K562 (cell line): Measurements from ENCODE around the gene BCCIP. TPM values are rescaled to one million over a fixed set of nuclear protein-coding genes. Genes with fewer than 3 reads are reported as not detected.

Experiments used
- ATAC-seq: fragments of 200-7000 bp; cut with Tn5 transposase; 3 replicates; pipeline ENCODE4 v1.9.1; 2020; ENCODE audit warnings: moderate library complexity
- BruUV-seq: library from RNA; stranded (reverse); fragments of 400-500 nt; replicated peaks from 2 replicates; lab custom pipeline; 2021; lab: Mats Ljungman, UMichigan
- CTCF ChIA-PET: fragments of 300-600 bp; formaldehyde crosslinking; extraction: SDS; loops from one replicate; lab custom pipeline; 2021; ENCODE audit warnings: low intra/inter-chr PET ratio; lab: Yijun Ruan, JAX
- POLR2A ChIA-PET: fragments of 300-600, 350-650 bp; sonication (Branson Sonifier 250); formaldehyde crosslinking; extraction: SDS; loops from one replicate; lab custom pipeline; 2021; ENCODE audit warnings: antibody characterized with exemption, inconsistent platforms; lab: Yijun Ruan, JAX
- DNase-seq, 4 experiments: peaks; one replicate each; pipeline versions ENCODE4 v3.0.0 to v3.0.0-alpha.2; 2011 to 2018; ENCODE audit warnings: low spot score in 3 of 4, mixed read lengths in 3 of 4; ENCODE audit errors: extremely low read depth in 1 of 4
- FAIRE-seq: peaks from 2 replicates; lab custom pipeline; 2011; peaks lifted over from hg19 to GRCh38; lab: Jason Lieb, UNC
- H2AFZ ChIP-seq: 2 replicates; pipeline ENCODE4 v1.6.0; 2011; ENCODE audit warnings: low read depth, low read length, control low read depth, inconsistent platforms
- H3K27ac ChIP-seq: fragments of 200-600 bp; 3 replicates; pipeline ENCODE4 v1.8.0; 2011; ENCODE audit warnings: low read depth, mild to moderate bottlenecking, control low read depth, inconsistent platforms, low read length, moderate library complexity, mixed read lengths; ENCODE audit errors: extremely low read depth
- H3K27me3 ChIP-seq, 2 experiments: fragments of 300-600 bp in 1 of 2; 2 replicates in 1 of 2; 3 replicates in 1 of 2; pipeline versions ENCODE4 v1.6.0 to v1.8.0; 2011; ENCODE audit warnings: inconsistent platforms in 2 of 2, low read length in 2 of 2, mild to moderate bottlenecking in 1 of 2, mixed read lengths in 1 of 2, moderate library complexity in 1 of 2; ENCODE audit not compliant: control insufficient read depth in 2 of 2, insufficient read depth in 2 of 2
- H3K36me3 ChIP-seq: fragments of 300-600 bp; 3 replicates; pipeline ENCODE4 v1.8.0; 2011; ENCODE audit warnings: mild to moderate bottlenecking, low read length, inconsistent platforms; ENCODE audit not compliant: control insufficient read depth, insufficient read depth
- H3K4me1 ChIP-seq, 2 experiments: fragments of 200-600 bp in 1 of 2; replicated peaks in 1 of 2; 2 replicates in 1 of 2; 3 replicates in 1 of 2; pipeline versions ENCODE4 v1.5.1 to v1.8.0; 2011; ENCODE audit warnings: inconsistent platforms in 2 of 2, low read length in 2 of 2, mild to moderate bottlenecking in 1 of 2, mixed read lengths in 1 of 2, moderate library complexity in 1 of 2; ENCODE audit not compliant: control insufficient read depth in 2 of 2, insufficient read depth in 2 of 2
- H3K4me2 ChIP-seq: 2 replicates; pipeline ENCODE4 v1.6.1; 2011; ENCODE audit warnings: low read length, control low read depth, inconsistent platforms, mixed read lengths; ENCODE audit not compliant: insufficient read depth
- H3K4me3 ChIP-seq: fragments of 200-600 bp; sonication (generic), shearing (Covaris generic); 2 replicates; pipeline ENCODE4 v1.5.1; 2016; ENCODE audit warnings: control low read depth, inconsistent platforms
- H3K79me2 ChIP-seq: fragments of 200-600 bp; 3 replicates; pipeline ENCODE4 v1.8.0; 2011; ENCODE audit warnings: low read length, inconsistent platforms; ENCODE audit not compliant: control insufficient read depth, insufficient read depth
- H3K9ac ChIP-seq, 2 experiments: 2 replicates each; pipeline versions ENCODE4 v1.6.0 to v1.6.1; 2011; ENCODE audit warnings: low read depth in 2 of 2, low read length in 2 of 2, control low read depth in 1 of 2, inconsistent platforms in 1 of 2, mild to moderate bottlenecking in 1 of 2, mixed read lengths in 1 of 2; ENCODE audit not compliant: insufficient read depth in 1 of 2
- H3K9me1 ChIP-seq: one replicate; pipeline ENCODE4 v1.6.0; 2011; ENCODE audit warnings: inconsistent platforms, mild to moderate bottlenecking, low read length, moderate library complexity; ENCODE audit not compliant: control insufficient read depth, insufficient read depth
- H3K9me3 ChIP-seq: replicated peaks from 2 replicates; pipeline ENCODE4 v1.5.1; 2011; ENCODE audit warnings: low read depth, low read length, inconsistent platforms; ENCODE audit not compliant: control insufficient read depth, insufficient read depth
- H4K20me1 ChIP-seq: replicated peaks from 2 replicates; pipeline ENCODE4 v1.6.1; 2011; ENCODE audit warnings: low read length, inconsistent platforms, mixed read lengths; ENCODE audit not compliant: control insufficient read depth, insufficient read depth
- ESRRA ChIP-seq: fragments of 450-650 bp; IDR thresholded peaks from 2 replicates; pipeline ENCODE4 v1.6.1; 2014; ENCODE audit warnings: low read depth, mild to moderate bottlenecking, moderate library complexity, borderline replicate concordance
- RNF2 ChIP-seq: sonication (generic); IDR thresholded peaks from 2 replicates; pipeline ENCODE4 v1.6.1; 2016
- STAT5B ChIP-seq: fragments of 250-450 bp; sonication (Bioruptor Pico); IDR thresholded peaks from 2 replicates; pipeline ENCODE4 v1.8.0; 2021; ENCODE audit warnings: mild to moderate bottlenecking, inconsistent platforms
- ZNF398 ChIP-seq: fragments of 250-450 bp; sonication (Bioruptor Pico); IDR thresholded peaks from 2 replicates; pipeline ENCODE4 v1.8.0; 2021; ENCODE audit warnings: moderate library complexity, mild to moderate bottlenecking, inconsistent platforms
- ZNF584 ChIP-seq: fragments of 200-800 bp; sonication (Bioruptor generic); IDR thresholded peaks from 2 replicates; pipeline ENCODE4 v1.6.1; 2016; ENCODE audit warnings: low read depth, mild to moderate bottlenecking, missing genetic modification characterization, missing compliant biosample characterization
- WGBS: fragments of 100-300 bp; shearing (Covaris generic); methylation state at CpG from one replicate; pipeline ENCODE4 v1.1.6; 2016; ENCODE audit warnings: low coverage, mixed read lengths; ENCODE audit not compliant: insufficient coverage; ENCODE audit errors: missing lambda C conversion rate; 5-methylcytosine and 5-hydroxymethylcytosine counted together
- in situ Hi-C: fragments of 300-500 bp; cut with MboI; formaldehyde crosslinking; loops from 4 replicates; pipeline ENCODE4 v1.15.0; 2018; ENCODE audit warnings: inconsistent platforms, mixed read lengths
- intact Hi-C: fragments of 100-400 bp; cut with micrococcal nuclease; formaldehyde crosslinking; loops from 2 replicates; pipeline ENCODE4 v1.14.2; 2022
- polyA plus RNA-seq, 8 experiments: library from polyadenylated mRNA; depleted of rRNA in 4 of 8; stranded (reverse) in 5 of 8; unstranded in 3 of 8; fragments of >200 nt; fragmentation: Nextera tagmentation in 2 of 8; fragmentation: Illumina TruSeq in 1 of 8; extraction: Ambion mirVana in 2 of 8; extraction: Trizol in 1 of 8; gene quantifications; 2 replicates each; pipeline versions ENCODE4 v1.2.1 to v1.2.3, GENCODE V29; 2011 to 2014; ENCODE audit warnings: inconsistent platforms in 1 of 8, missing spikeins in 1 of 8
- total RNA-seq, 7 experiments: library from RNA; depleted of rRNA in 6 of 7; stranded (reverse); fragments of >200 nt in 6 of 7; fragmentation: Illumina TruSeq in 2 of 7; extraction: Trizol in 2 of 7; gene quantifications; 2 replicates each; pipeline versions ENCODE4 v1.2.1 to v1.2.3, GENCODE V29; 2011 to 2021; ENCODE audit warnings: low replicate concordance in 1 of 7

Gene BCCIP
- total and polyA plus RNA-seq, 9 of the 15 experiments (the other 6 are each of a cell fraction or from before 2014, with no cell fraction given): 95.1 to 204 (median 163) TPM

- Histone ChIP-seq H3K9me3 (no peaks in the 10 kb centered on the region), H4K20me1 (no peaks in the 10 kb centered on the region; the same call in 1 of the 2 replicates), H3K27ac (no peak overlapping the region), H3K27me3 (no peaks in the 10 kb centered on the region), H3K4me1 (peaks cover 0 to 4% of the 10 kb centered on the region in 2 experiments; a peak in 2 of 5 replicates), H3K4me3 (no peak overlapping the region), H3K9me1 (no peaks in the 10 kb centered on the region), H3K79me2 (no peaks in the 10 kb centered on the region), H3K4me2 (no peak overlapping the region), H3K36me3 (peaks cover 25% of the 10 kb centered on the region; the same call in 2 of the 3 replicates), H2AFZ (no peak overlapping the region), H3K9ac (no peak overlapping the region)
- ATAC-seq: no peak
- intact Hi-C loops: no loop called here
- no peak for FAIRE-seq
- in situ Hi-C loops: no loop called here
- DNase-seq: no peak
- ChIA-PET CTCF (no interaction called here), POLR2A (interaction anchor here (0.5 to 0.8 kb wide), 2 partner anchors 9 kb away, joined by 3 read pairs; no protein-coding TSS in a partner anchor)
- 47% methylated on average over 5 of the region's 5 CpGs for WGBS
- no TSS peak for BruUV-seq
- TF ChIP-seq ESRRA: no peak
- no peak for TF ChIP-seq ZNF398 (CRISPR knock-in tag)
- no peak for TF ChIP-seq STAT5B (CRISPR knock-in tag)
- TF ChIP-seq RNF2: no peak
- no peak for TF ChIP-seq ZNF584 (CRISPR knock-in tag)
Observed at GRCh38 chr10:125797994-125798662, 25.2 kb upstream of the BCCIP start.
